SK-N-SH treated with all-trans-retinoic acid at 6 μM for 48 hours (cell line): ENCODE results near the gene COL25A1.

Experiments
- ATAC-seq: fragments of 200-7000 bp; cut with Tn5 transposase; 3 replicates; pipeline ENCODE4 v1.9.1; 2020; ENCODE audit warnings: mild to moderate bottlenecking, moderate library complexity
- ARNTL ChIP-seq: fragments of 450-650 bp; formaldehyde crosslinking; IDR thresholded peaks from 2 replicates; pipeline ENCODE4 v1.5.0; 2020; ENCODE audit warnings: low read depth, mild to moderate bottlenecking, moderate library complexity, borderline replicate concordance
- BACH2 ChIP-seq: fragments of 250-450 bp; sonication (Bioruptor Pico); IDR thresholded peaks from 2 replicates; pipeline ENCODE4 v1.9.0; 2021; ENCODE audit warnings: mild to moderate bottlenecking, borderline replicate concordance
- CSDC2 ChIP-seq: fragments of 250-450 bp; sonication (Bioruptor Pico); IDR thresholded peaks from 2 replicates; pipeline ENCODE4 v1.5.0; 2020; ENCODE audit warnings: mild to moderate bottlenecking, moderate library complexity
- ESRRG ChIP-seq: fragments of 250-450 bp; sonication (Bioruptor Pico); IDR thresholded peaks from 2 replicates; pipeline ENCODE4 v1.6.1; 2021; ENCODE audit warnings: mild to moderate bottlenecking
- GLIS3 ChIP-seq: fragments of 250-450 bp; sonication (Bioruptor Pico); IDR thresholded peaks from 2 replicates; pipeline ENCODE4 v1.5.0; 2020; ENCODE audit warnings: mild to moderate bottlenecking, moderate library complexity
- OSR1 ChIP-seq: fragments of 250-450 bp; sonication (Bioruptor Pico); IDR thresholded peaks from 2 replicates; pipeline ENCODE4 v1.8.0; 2022; ENCODE audit warnings: moderate library complexity, mild to moderate bottlenecking, inconsistent platforms
- PPARA ChIP-seq: fragments of 250-450 bp; sonication (Bioruptor Pico); IDR thresholded peaks from 2 replicates; pipeline ENCODE4 v1.5.0; 2020; ENCODE audit warnings: mild to moderate bottlenecking, borderline replicate concordance
- RARB ChIP-seq: fragments of 250-450 bp; sonication (Bioruptor Pico); IDR thresholded peaks from 2 replicates; pipeline ENCODE4 v1.8.0; 2021; ENCODE audit warnings: mild to moderate bottlenecking, moderate library complexity
- SNAI2 ChIP-seq: fragments of 250-450 bp; sonication (Bioruptor Pico); IDR thresholded peaks from 2 replicates; pipeline ENCODE4 v1.5.0; 2020; ENCODE audit warnings: mild to moderate bottlenecking, moderate library complexity
- TCF4 ChIP-seq: fragments of 250-450 bp; sonication (Bioruptor Pico); IDR thresholded peaks from 2 replicates; pipeline ENCODE4 v1.8.0; 2021; ENCODE audit warnings: mild to moderate bottlenecking, moderate library complexity, borderline replicate concordance
- TOX ChIP-seq: fragments of 250-450 bp; sonication (Bioruptor Pico); IDR thresholded peaks from 2 replicates; pipeline ENCODE4 v1.8.0; 2021; ENCODE audit warnings: mild to moderate bottlenecking, moderate library complexity, borderline replicate concordance
- ZC3H10 ChIP-seq: fragments of 250-450 bp; sonication (Bioruptor Pico); IDR thresholded peaks from 2 replicates; pipeline ENCODE4 v1.5.1; 2021; ENCODE audit warnings: mild to moderate bottlenecking, moderate library complexity
- ZFP3 ChIP-seq: fragments of 250-450 bp; sonication (Bioruptor Pico); IDR thresholded peaks from 2 replicates; pipeline ENCODE4 v1.5.0; 2020; ENCODE audit warnings: mild to moderate bottlenecking, moderate library complexity
- ZFP30 ChIP-seq: fragments of 450-650 bp; formaldehyde crosslinking; IDR thresholded peaks from 2 replicates; pipeline ENCODE4 v1.5.0; 2022; ENCODE audit warnings: mild to moderate bottlenecking, moderate library complexity
- ZNF565 ChIP-seq: fragments of 450-650 bp; formaldehyde crosslinking; conservative IDR thresholded peaks from 2 replicates; pipeline ENCODE4 v1.5.0; 2020; ENCODE audit warnings: low read depth, mild to moderate bottlenecking, moderate library complexity
- ZNF70 ChIP-seq: fragments of 450-650 bp; formaldehyde crosslinking; IDR thresholded peaks from 2 replicates; pipeline ENCODE4 v1.5.0; 2020; ENCODE audit warnings: mild to moderate bottlenecking, moderate library complexity
- ZNF8 ChIP-seq: fragments of 450-650 bp; formaldehyde crosslinking; IDR thresholded peaks from 2 replicates; pipeline ENCODE4 v1.5.0; 2020; ENCODE audit warnings: mild to moderate bottlenecking, moderate library complexity
- TF ChIP-seq, protein P1 (sequence below): fragments of 250-450 bp; sonication (Bioruptor Pico); IDR thresholded peaks from 2 replicates; pipeline ENCODE4 v1.8.0; 2021; ENCODE audit warnings: low read depth, mild to moderate bottlenecking, moderate library complexity, borderline replicate concordance
- TF ChIP-seq, protein P2 (sequence below): fragments of 250-450 bp; sonication (Bioruptor Pico); IDR thresholded peaks from 2 replicates; pipeline ENCODE4 v1.5.1; 2021; ENCODE audit warnings: mild to moderate bottlenecking, moderate library complexity
- TF ChIP-seq, protein P3 (sequence below): fragments of 250-450 bp; sonication (Bioruptor Pico); IDR thresholded peaks from 2 replicates; pipeline ENCODE4 v1.5.0; 2020; ENCODE audit warnings: mild to moderate bottlenecking, moderate library complexity
- TF ChIP-seq, protein P4 (sequence below): fragments of 250-450 bp; sonication (Bioruptor Pico); IDR thresholded peaks from 2 replicates; pipeline ENCODE4 v1.8.0; 2020; ENCODE audit warnings: mild to moderate bottlenecking, moderate library complexity, borderline replicate concordance
- TF ChIP-seq, protein P5 (sequence below): fragments of 250-450 bp; sonication (Bioruptor Pico); IDR thresholded peaks from 2 replicates; pipeline ENCODE4 v1.5.1; 2020; ENCODE audit warnings: low read depth, mild to moderate bottlenecking, moderate library complexity

Gene COL25A1

DNA sequence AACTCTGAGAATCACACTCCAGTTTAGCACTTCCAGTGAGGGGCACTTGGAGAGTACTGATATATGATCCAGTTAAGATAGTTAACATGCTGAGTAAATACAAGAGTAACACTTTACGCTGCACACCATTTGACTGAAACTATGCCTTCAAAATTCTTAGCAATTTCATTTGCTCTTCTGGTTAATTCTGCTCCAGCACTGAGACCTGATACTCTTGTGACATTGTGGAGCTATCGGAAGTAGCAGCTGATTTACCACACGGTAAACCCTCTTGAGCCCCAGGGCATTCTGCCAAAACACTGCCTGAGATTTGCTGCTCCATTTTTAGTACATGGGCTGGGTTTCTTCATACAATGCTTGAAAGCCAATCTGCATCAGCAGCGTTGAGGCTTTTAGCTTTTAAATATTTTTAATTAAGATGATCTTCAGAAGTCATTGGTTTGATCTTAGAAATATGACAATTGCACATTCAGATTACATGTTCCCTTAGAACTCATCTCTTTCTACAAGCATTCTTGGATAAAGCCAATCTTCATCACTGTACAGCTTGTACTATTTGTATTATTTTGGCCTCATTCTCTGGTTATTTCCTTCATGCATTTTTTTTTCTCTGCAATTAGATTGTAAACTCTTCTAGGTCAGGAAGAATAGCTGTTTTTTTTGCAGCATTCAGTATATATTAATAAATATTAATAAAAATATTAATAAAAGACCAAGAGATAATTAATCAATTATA is 471.8 kb downstream of the COL25A1 start:
- TF ChIP-seq ESRRG (CRISPR knock-in tag): no peak
- no peak for TF ChIP-seq BACH2
- ATAC-seq: no peak

DNA sequence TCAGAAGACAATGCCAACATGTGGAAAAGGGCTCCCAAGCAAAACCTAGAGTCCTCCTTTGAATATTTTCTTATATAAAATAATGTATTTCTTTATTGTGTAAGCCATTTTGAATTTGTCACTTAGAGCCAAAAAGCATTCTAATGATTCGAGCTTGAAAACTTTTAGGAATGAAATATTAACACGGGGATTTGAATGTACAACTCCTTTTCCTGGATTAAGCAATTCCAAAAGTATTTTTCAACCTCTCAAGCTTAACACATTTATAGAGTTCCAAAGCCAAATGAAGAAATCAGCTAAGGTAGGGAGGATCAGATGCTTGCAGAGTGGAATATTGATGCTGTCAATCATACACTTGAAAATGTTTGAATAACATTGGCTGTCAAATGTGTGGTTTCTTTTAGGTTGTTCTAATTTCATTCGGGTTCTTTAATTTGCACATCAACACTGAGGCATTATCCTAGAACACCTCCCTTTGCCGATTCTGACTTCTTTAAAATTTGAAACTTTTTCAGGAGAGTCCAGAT is 472.4 kb downstream of the COL25A1 start:
- TF ChIP-seq TCF4 (CRISPR knock-in tag) (no peak), OSR1 (CRISPR knock-in tag) (no peak), TOX (CRISPR knock-in tag) (no peak), PPARA (CRISPR knock-in tag) (no peak), ZNF8 (no peak), ZNF565 (no peak)
- ATAC-seq: no peak

DNA sequence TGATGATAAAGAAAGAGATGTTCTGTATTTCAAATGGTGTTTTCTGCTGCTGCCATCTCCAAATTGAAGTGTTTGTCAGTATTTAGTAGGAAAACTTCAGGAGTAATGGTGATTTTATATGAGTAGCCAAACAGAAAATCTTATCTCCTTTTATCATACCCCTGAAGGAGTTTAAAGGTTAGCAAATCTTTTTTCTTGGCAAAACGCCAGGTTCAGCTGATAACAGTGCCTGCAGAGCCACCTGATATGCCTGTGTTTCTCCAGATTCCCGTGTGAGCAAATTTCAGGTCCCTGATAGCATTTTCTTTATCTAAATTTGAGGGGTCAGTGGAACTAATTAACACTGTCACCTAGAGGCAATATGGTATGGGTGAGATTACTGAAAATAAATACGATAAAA is 473.8 kb downstream of the COL25A1 start:
- TF ChIP-seq ARNTL (CRISPR knock-in tag) (no peak), CSDC2 (no peak), GLIS3 (CRISPR knock-in tag) (no peak), RARB (no peak), ZNF565 (no peak), ZNF8 (no peak), SNAI2 (CRISPR knock-in tag) (no peak), BACH2 (no peak), PPARA (CRISPR knock-in tag) (no peak), ESRRG (CRISPR knock-in tag) (no peak), ZNF70 (no peak), ZFP3 (CRISPR knock-in tag) (no peak)
- TF ChIP-seq, protein P1, sequence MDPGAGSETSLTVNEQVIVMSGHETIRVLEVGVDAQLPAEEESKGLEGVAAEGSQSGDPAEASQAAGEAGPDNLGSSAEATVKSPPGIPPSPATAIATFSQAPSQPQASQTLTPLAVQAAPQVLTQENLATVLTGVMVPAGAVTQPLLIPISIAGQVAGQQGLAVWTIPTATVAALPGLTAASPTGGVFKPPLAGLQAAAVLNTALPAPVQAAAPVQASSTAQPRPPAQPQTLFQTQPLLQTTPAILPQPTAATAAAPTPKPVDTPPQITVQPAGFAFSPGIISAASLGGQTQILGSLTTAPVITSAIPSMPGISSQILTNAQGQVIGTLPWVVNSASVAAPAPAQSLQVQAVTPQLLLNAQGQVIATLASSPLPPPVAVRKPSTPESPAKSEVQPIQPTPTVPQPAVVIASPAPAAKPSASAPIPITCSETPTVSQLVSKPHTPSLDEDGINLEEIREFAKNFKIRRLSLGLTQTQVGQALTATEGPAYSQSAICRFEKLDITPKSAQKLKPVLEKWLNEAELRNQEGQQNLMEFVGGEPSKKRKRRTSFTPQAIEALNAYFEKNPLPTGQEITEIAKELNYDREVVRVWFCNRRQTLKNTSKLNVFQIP (CRISPR knock-in tag): no peak
- TF ChIP-seq, protein P2, sequence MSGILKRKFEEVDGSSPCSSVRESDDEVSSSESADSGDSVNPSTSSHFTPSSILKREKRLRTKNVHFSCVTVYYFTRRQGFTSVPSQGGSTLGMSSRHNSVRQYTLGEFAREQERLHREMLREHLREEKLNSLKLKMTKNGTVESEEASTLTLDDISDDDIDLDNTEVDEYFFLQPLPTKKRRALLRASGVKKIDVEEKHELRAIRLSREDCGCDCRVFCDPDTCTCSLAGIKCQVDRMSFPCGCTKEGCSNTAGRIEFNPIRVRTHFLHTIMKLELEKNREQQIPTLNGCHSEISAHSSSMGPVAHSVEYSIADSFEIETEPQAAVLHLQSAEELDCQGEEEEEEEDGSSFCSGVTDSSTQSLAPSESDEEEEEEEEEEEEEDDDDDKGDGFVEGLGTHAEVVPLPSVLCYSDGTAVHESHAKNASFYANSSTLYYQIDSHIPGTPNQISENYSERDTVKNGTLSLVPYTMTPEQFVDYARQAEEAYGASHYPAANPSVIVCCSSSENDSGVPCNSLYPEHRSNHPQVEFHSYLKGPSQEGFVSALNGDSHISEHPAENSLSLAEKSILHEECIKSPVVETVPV: no peak
- TF ChIP-seq, protein P3, sequence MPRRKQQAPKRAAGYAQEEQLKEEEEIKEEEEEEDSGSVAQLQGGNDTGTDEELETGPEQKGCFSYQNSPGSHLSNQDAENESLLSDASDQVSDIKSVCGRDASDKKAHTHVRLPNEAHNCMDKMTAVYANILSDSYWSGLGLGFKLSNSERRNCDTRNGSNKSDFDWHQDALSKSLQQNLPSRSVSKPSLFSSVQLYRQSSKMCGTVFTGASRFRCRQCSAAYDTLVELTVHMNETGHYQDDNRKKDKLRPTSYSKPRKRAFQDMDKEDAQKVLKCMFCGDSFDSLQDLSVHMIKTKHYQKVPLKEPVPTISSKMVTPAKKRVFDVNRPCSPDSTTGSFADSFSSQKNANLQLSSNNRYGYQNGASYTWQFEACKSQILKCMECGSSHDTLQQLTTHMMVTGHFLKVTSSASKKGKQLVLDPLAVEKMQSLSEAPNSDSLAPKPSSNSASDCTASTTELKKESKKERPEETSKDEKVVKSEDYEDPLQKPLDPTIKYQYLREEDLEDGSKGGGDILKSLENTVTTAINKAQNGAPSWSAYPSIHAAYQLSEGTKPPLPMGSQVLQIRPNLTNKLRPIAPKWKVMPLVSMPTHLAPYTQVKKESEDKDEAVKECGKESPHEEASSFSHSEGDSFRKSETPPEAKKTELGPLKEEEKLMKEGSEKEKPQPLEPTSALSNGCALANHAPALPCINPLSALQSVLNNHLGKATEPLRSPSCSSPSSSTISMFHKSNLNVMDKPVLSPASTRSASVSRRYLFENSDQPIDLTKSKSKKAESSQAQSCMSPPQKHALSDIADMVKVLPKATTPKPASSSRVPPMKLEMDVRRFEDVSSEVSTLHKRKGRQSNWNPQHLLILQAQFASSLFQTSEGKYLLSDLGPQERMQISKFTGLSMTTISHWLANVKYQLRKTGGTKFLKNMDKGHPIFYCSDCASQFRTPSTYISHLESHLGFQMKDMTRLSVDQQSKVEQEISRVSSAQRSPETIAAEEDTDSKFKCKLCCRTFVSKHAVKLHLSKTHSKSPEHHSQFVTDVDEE: no peak
- no peak for ATAC-seq

DNA sequence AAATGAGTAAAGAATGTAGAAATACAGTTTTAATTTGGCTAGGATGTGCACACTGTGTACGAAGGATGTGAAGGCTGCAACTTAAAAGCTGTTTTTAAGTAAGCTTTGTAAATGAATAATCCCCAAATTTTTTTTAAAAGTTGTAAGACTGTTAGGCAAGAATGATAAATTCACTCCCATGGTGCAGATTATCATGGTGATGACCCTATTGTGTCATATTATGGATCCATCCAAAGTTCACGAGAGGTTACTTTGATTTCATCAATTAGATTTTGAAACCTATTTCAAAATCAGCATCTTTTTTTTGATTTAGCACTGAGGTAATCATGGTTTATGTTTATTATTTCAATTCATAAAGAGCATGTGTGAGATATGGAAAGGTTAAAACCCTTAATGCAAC is 476.7 kb downstream of the COL25A1 start:
- no peak for ATAC-seq

DNA sequence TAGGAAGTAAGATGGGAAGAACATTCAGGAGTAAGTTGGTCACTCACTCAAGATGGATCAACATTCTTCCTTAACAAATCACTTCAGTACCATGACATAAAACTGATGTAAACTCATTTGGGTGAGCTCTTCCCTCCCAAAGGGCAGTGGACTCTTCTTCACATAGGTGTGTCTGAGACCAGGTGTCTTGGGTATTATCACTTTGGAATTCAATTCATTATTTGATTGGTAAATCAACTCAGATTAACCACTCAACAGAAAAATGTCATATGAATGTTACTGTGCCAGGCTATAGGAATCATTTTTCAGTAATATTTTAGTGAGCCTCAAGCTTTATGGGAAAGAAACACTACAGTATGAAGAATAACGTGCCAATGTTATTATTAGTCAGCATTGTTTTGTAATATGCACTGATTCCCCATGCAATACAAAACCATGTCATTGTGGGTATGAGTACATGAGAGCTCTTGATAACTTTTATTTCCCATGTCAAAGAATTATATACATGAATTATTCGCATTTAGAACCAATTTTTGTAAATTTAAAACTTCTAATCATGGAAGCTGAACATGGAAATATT is 481.0 kb downstream of the COL25A1 start:
- TF ChIP-seq, protein P4, sequence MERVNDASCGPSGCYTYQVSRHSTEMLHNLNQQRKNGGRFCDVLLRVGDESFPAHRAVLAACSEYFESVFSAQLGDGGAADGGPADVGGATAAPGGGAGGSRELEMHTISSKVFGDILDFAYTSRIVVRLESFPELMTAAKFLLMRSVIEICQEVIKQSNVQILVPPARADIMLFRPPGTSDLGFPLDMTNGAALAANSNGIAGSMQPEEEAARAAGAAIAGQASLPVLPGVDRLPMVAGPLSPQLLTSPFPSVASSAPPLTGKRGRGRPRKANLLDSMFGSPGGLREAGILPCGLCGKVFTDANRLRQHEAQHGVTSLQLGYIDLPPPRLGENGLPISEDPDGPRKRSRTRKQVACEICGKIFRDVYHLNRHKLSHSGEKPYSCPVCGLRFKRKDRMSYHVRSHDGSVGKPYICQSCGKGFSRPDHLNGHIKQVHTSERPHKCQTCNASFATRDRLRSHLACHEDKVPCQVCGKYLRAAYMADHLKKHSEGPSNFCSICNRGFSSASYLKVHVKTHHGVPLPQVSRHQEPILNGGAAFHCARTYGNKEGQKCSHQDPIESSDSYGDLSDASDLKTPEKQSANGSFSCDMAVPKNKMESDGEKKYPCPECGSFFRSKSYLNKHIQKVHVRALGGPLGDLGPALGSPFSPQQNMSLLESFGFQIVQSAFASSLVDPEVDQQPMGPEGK (CRISPR knock-in tag): no peak
- TF ChIP-seq, protein P2: no peak
- no peak for TF ChIP-seq RARB
- no peak for TF ChIP-seq OSR1 (CRISPR knock-in tag)
- TF ChIP-seq ZC3H10: no peak
- TF ChIP-seq SNAI2 (CRISPR knock-in tag): no peak
- TF ChIP-seq ZNF565: no peak
- TF ChIP-seq TCF4 (CRISPR knock-in tag): no peak
- TF ChIP-seq ZFP30 (CRISPR knock-in tag): no peak
- no peak for TF ChIP-seq TOX (CRISPR knock-in tag)
- TF ChIP-seq, protein P5, sequence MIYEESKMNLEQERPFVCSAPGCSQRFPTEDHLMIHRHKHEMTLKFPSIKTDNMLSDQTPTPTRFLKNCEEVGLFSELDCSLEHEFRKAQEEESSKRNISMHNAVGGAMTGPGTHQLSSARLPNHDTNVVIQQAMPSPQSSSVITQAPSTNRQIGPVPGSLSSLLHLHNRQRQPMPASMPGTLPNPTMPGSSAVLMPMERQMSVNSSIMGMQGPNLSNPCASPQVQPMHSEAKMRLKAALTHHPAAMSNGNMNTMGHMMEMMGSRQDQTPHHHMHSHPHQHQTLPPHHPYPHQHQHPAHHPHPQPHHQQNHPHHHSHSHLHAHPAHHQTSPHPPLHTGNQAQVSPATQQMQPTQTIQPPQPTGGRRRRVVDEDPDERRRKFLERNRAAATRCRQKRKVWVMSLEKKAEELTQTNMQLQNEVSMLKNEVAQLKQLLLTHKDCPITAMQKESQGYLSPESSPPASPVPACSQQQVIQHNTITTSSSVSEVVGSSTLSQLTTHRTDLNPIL (CRISPR knock-in tag): no peak
- no peak for TF ChIP-seq ZNF8
- no peak for TF ChIP-seq ZNF70
- no peak for ATAC-seq

More for the DNA sequence above, 476.7 kb downstream of the COL25A1 start:
- TF ChIP-seq ZC3H10: no peak
